H1 (cell line): Measurements from ENCODE around the gene ASTN1. TPM values are rescaled to one million over a fixed set of nuclear protein-coding genes. Genes with fewer than 3 reads are reported as not detected.

ENCODE experiments used
- CTCF ChIA-PET: fragments of 300-600 bp; sonication (Branson Sonifier 250); formaldehyde crosslinking; loops from one replicate; lab custom pipeline; 2021; ENCODE audit not compliant: partially characterized antibody; lab: Charles Lee
- POLR2A ChIA-PET: fragments of 300-600 bp; sonication (Branson Sonifier 250); formaldehyde crosslinking; loops from one replicate; lab custom pipeline; 2021; ENCODE audit warnings: inconsistent platforms; ENCODE audit not compliant: partially characterized antibody; lab: Charles Lee
- DNase-seq, 2 experiments: peaks; one replicate each; pipeline versions ENCODE4 v3.0.0 to v3.0.0-alpha.2; 2010 to 2022; ENCODE audit warnings: low spot score in 2 of 2, low read depth in 1 of 2, mixed read lengths in 1 of 2
- FAIRE-seq: peaks from 2 replicates; lab custom pipeline; 2011; peaks lifted over from hg19 to GRCh38; lab: Jason Lieb, UNC
- H2AFZ ChIP-seq: 2 replicates; pipeline ENCODE4 v1.8.1; 2012; ENCODE audit warnings: low read length, inconsistent platforms
- H2AK5ac ChIP-seq: 2 replicates; pipeline ENCODE4 v1.6.1; 2013; ENCODE audit warnings: low read depth, low read length
- H2BK120ac ChIP-seq: replicated peaks from 2 replicates; pipeline ENCODE3; 2013; ENCODE audit warnings: low read depth, low read length, inconsistent platforms
- H2BK12ac ChIP-seq: 2 replicates; pipeline ENCODE4 v1.6.1; 2013; ENCODE audit warnings: low read depth, low read length
- H2BK15ac ChIP-seq: 2 replicates; pipeline ENCODE4 v1.6.1; 2013; ENCODE audit warnings: low read length
- H2BK20ac ChIP-seq: 2 replicates; pipeline ENCODE4 v1.6.1; 2013; ENCODE audit warnings: low read length
- H2BK5ac ChIP-seq: 2 replicates; pipeline ENCODE4 v1.6.1; 2013; ENCODE audit warnings: low read depth, low read length
- H3K14ac ChIP-seq: 2 replicates; pipeline ENCODE4 v1.6.1; 2013; ENCODE audit warnings: inconsistent platforms; ENCODE audit not compliant: insufficient read length
- H3K18ac ChIP-seq: 2 replicates; pipeline ENCODE4 v1.6.1; 2013; ENCODE audit warnings: low read length; ENCODE audit errors: extremely low read depth
- H3K23ac ChIP-seq: 2 replicates; pipeline ENCODE4 v1.6.1; 2013; ENCODE audit warnings: inconsistent platforms; ENCODE audit not compliant: insufficient read length
- H3K23me2 ChIP-seq: 2 replicates; pipeline ENCODE4 v1.6.1; 2013; ENCODE audit warnings: low read depth, low read length
- H3K27ac ChIP-seq: 2 replicates; pipeline ENCODE4 v1.6.1; 2011; ENCODE audit warnings: low read depth, low read length, inconsistent platforms
- H3K27me3 ChIP-seq, 4 experiments: replicated peaks in 1 of 4; 1 replicate in 1 of 4; 2 replicates in 3 of 4; pipeline versions ENCODE4 v1.6.1 to v1.8.1; 2011 to 2013; ENCODE audit warnings: low read length in 3 of 4, mild to moderate bottlenecking in 3 of 4, inconsistent platforms in 2 of 4, mixed read lengths in 2 of 4, moderate library complexity in 1 of 4; ENCODE audit not compliant: control insufficient read depth in 3 of 4, insufficient read depth in 3 of 4; ENCODE audit errors: extremely low read depth in 1 of 4
- H3K36me3 ChIP-seq, 4 experiments: 2 replicates each; pipeline versions ENCODE4 v1.6.1 to v1.8.1; 2011 to 2013; ENCODE audit warnings: mild to moderate bottlenecking in 4 of 4, low read length in 3 of 4, moderate library complexity in 2 of 4, control low read depth in 1 of 4, inconsistent platforms in 1 of 4; ENCODE audit not compliant: insufficient read depth in 4 of 4, control insufficient read depth in 2 of 4
- H3K4ac ChIP-seq: replicated peaks from 2 replicates; pipeline ENCODE3; 2013; ENCODE audit warnings: low read length, low read depth, mixed read lengths, inconsistent platforms; ENCODE audit not compliant: insufficient read length
- H3K4me1 ChIP-seq, 4 experiments: replicated peaks in 1 of 4; 1 replicate in 1 of 4; 2 replicates in 3 of 4; pipeline versions ENCODE4 v1.6.1 to v1.8.1; 2011 to 2013; ENCODE audit warnings: low read length in 3 of 4, inconsistent platforms in 2 of 4, mixed read lengths in 1 of 4; ENCODE audit not compliant: insufficient read depth in 4 of 4, control insufficient read depth in 3 of 4
- H3K4me2 ChIP-seq, 2 experiments: 2 replicates each; pipeline versions ENCODE4 v1.6.1 to v1.8.1; 2011 to 2013; ENCODE audit warnings: low read depth in 2 of 2, low read length in 2 of 2, control low read depth in 1 of 2, inconsistent platforms in 1 of 2, mild to moderate bottlenecking in 1 of 2; ENCODE audit not compliant: insufficient read depth in 1 of 2
- H3K4me3 ChIP-seq, 4 experiments: fragments of 200-600, 300-600 bp in 1 of 4; sonication (generic), shearing (Covaris generic), sonication (Bioruptor Twin) in 1 of 4; 2 replicates each; pipeline versions ENCODE4 v1.5.1 to v1.8.1; 2011 to 2016; ENCODE audit warnings: low read length in 4 of 4, low read depth in 3 of 4, control low read depth in 2 of 4, inconsistent platforms in 2 of 4, mild to moderate bottlenecking in 2 of 4, mixed read lengths in 1 of 4, moderate library complexity in 1 of 4; ENCODE audit not compliant: insufficient read depth in 2 of 4; ENCODE audit errors: extremely low read depth in 1 of 4
- H3K56ac ChIP-seq: replicated peaks from 2 replicates; pipeline ENCODE3; 2013; ENCODE audit warnings: low read depth, mild to moderate bottlenecking, mixed read lengths, low read length, inconsistent platforms; ENCODE audit not compliant: insufficient read length
- H3K79me1 ChIP-seq: 2 replicates; pipeline ENCODE4 v1.6.1; 2013; ENCODE audit warnings: low read depth, low read length, control low read depth
- H3K79me2 ChIP-seq, 2 experiments: 2 replicates each; pipeline versions ENCODE4 v1.6.1 to v1.8.1; 2012 to 2013; ENCODE audit warnings: low read length in 2 of 2, mild to moderate bottlenecking in 2 of 2, inconsistent platforms in 1 of 2; ENCODE audit not compliant: insufficient read depth in 2 of 2, control insufficient read depth in 1 of 2
- H3K9ac ChIP-seq, 4 experiments: replicated peaks in 1 of 4; 1 replicate in 1 of 4; 2 replicates in 3 of 4; pipeline versions ENCODE4 v1.6.1 to v1.8.1; 2011 to 2013; ENCODE audit warnings: low read depth in 3 of 4, low read length in 3 of 4, control low read depth in 2 of 4, mild to moderate bottlenecking in 2 of 4, moderate library complexity in 2 of 4, inconsistent platforms in 1 of 4; ENCODE audit errors: extremely low read depth in 1 of 4
- H3K9me3 ChIP-seq, 2 experiments: 2 replicates each; pipeline versions ENCODE4 v1.6.1 to v1.8.1; 2012 to 2013; ENCODE audit warnings: mild to moderate bottlenecking in 2 of 2, moderate library complexity in 2 of 2, control low read depth in 1 of 2, inconsistent platforms in 1 of 2, low read depth in 1 of 2, low read length in 1 of 2, mixed read lengths in 1 of 2; ENCODE audit not compliant: insufficient read depth in 2 of 2
- H4K20me1 ChIP-seq, 2 experiments: replicated peaks in 1 of 2; 2 replicates each; pipeline versions ENCODE3 to v1.8.1; 2011 to 2013; ENCODE audit warnings: inconsistent platforms in 2 of 2, low read length in 2 of 2, mild to moderate bottlenecking in 1 of 2; ENCODE audit not compliant: insufficient read depth in 2 of 2, control insufficient read depth in 1 of 2
- H4K5ac ChIP-seq: 2 replicates; pipeline ENCODE4 v1.6.1; 2013; ENCODE audit warnings: low read length, low read depth, mixed read lengths, inconsistent platforms; ENCODE audit not compliant: insufficient read length
- H4K8ac ChIP-seq: 2 replicates; pipeline ENCODE4 v1.8.0; 2013; ENCODE audit warnings: mild to moderate bottlenecking, moderate library complexity, low read length, inconsistent platforms; ENCODE audit not compliant: insufficient read depth; ENCODE audit errors: extremely low read depth
- H4K91ac ChIP-seq: replicated peaks from 2 replicates; pipeline ENCODE3; 2013; ENCODE audit warnings: low read length, mixed read lengths, inconsistent platforms; ENCODE audit not compliant: insufficient read length
- ASH2L ChIP-seq: fragments of 200-600, 300-600 bp; sonication (generic); IDR thresholded peaks from one replicate; pipeline ENCODE4 v1.7.1; 2017; ENCODE audit warnings: low read length
- BRCA1 ChIP-seq: IDR thresholded peaks from 2 replicates; pipeline ENCODE4 v1.6.1; 2012; ENCODE audit warnings: low read depth, low read length, improper control_type of control experiment
- EGR1 ChIP-seq: IDR thresholded peaks from 2 replicates; pipeline ENCODE4 v1.6.1; 2011; ENCODE audit warnings: low read depth, low read length, borderline replicate concordance
- JUN ChIP-seq: IDR thresholded peaks from 2 replicates; pipeline ENCODE4 v1.6.1; 2011; ENCODE audit warnings: low read depth, mild to moderate bottlenecking, improper control_type of control experiment, low read length
- KDM4A ChIP-seq: IDR thresholded peaks from one replicate; pipeline ENCODE4 v1.7.1; 2012; ENCODE audit warnings: low read depth, mild to moderate bottlenecking, moderate library complexity, low read length, inconsistent platforms; ENCODE audit not compliant: severe bottlenecking
- PHF8 ChIP-seq: fragments of 200-600 bp; sonication (generic); conservative IDR thresholded peaks from 2 replicates; pipeline ENCODE4 v1.7.1; 2012; ENCODE audit warnings: low read depth, mild to moderate bottlenecking, inconsistent platforms, low read length, moderate library complexity
- RNF2 ChIP-seq: fragments of 200-900, 300-1000 bp; sonication (generic); IDR thresholded peaks from 2 replicates; pipeline ENCODE4 v1.7.1; 2016; ENCODE audit warnings: borderline replicate concordance, low read depth, mild to moderate bottlenecking, antibody characterized with exemption, low read length; ENCODE audit not compliant: poor library complexity, severe bottlenecking; ENCODE audit errors: missing control alignments
- RXRA ChIP-seq: IDR thresholded peaks from 2 replicates; pipeline ENCODE4 v1.6.1; 2011; ENCODE audit warnings: low read depth, mild to moderate bottlenecking, low read length, moderate library complexity; ENCODE audit not compliant: insufficient read depth
- SUZ12 ChIP-seq: fragments of 200-600 bp; sonication (generic); IDR thresholded peaks from 2 replicates; pipeline ENCODE4 v1.6.1; 2012; ENCODE audit warnings: mild to moderate bottlenecking, inconsistent platforms, low read length, moderate library complexity, mixed read lengths
- TCF12 ChIP-seq: IDR thresholded peaks from 2 replicates; pipeline ENCODE4 v1.6.1; 2011; ENCODE audit warnings: low read depth, mild to moderate bottlenecking, low read length
- WGBS, 2 experiments: shearing (Covaris generic) in 1 of 2; methylation state at CpG; one replicate each; pipeline versions ENCODE4 v1.1.6 to v1.1.7; 2013 to 2015; ENCODE audit warnings: low lambda C conversion rate in 2 of 2, mixed read lengths in 2 of 2, inconsistent platforms in 1 of 2, low coverage in 1 of 2, missing lambda C conversion rate in 1 of 2; ENCODE audit not compliant: insufficient replicate concordance in 2 of 2, insufficient coverage in 1 of 2, insufficient read length in 1 of 2; ENCODE audit errors: extremely low coverage in 1 of 2, missing lambda C conversion rate in 1 of 2; 5-methylcytosine and 5-hydroxymethylcytosine counted together
- polyA plus RNA-seq, 7 experiments: library from polyadenylated mRNA; depleted of rRNA in 3 of 7; stranded (reverse) in 5 of 7; unstranded in 2 of 7; fragments of >200 nt in 5 of 7; fragments of 200-250 nt in 2 of 7; gene quantifications; 1 replicate in 5 of 7; 2 replicates in 1 of 7; 4 replicates in 1 of 7; pipeline versions ENCODE4 v1.2.1 to v1.2.3, GENCODE V29; 2011 to 2013; ENCODE audit warnings: missing spikeins in 2 of 7, mixed read lengths in 2 of 7
- total RNA-seq: library from RNA; stranded (reverse); fragmentation: NEBNext Ultra II Directional; extraction: Animal tissue kit (Norgen Biotek cat#: 25700); gene quantifications from 2 replicates; pipeline ENCODE4 v1.2.1, GENCODE V29; 2021

ASTN1 gene
- total and polyA plus RNA-seq, 2 of the 8 experiments (the other 6 are each of a cell fraction or from before 2014, with no cell fraction given), result 2.9 to 4.1 TPM

DNA sequence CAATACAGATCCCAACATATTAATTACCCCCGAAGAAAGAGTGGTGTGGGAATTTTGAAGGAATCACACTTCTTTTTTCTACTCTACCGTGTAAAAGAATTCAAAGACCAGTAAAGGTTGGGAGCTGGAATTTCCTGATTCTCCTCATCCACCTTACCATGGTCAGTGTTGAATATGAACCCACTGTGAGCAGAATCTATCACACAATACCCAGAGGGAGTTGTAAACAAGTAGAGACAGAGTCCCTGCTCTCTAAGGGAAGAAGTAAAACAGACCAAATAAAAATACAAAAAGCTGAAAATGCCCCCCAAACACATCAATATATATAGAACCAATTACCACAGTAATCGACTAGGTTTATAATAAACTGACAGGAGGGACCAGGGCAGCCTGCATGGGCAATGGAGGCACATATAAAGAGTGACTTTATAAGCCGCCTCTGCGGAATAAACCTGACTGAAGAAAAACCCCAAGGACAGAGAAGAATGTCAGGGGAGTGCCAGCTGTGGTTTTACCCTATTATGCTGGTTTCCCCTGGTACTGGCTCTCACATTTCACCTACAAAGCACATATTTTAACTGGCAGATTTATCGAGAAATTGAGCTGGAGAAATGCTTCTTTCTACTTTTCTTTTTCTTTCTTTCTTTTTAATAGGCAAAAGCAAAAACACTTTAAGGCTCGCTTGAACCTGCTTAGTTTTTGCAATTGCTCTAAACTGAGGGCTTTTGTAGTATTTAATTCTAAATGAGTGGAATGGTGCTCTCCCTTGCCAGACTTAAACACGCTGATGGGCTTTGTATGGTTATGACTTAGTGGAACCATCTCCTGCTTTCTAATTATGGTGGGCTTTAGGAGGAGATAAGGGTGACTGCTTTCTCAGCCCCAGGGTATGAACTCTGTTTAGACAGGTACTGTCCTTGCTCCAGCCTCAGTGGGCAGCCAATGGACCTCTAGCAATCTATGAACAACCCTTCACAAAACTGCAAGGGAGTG is 244.8 kb downstream of the ASTN1 start:
- H3K36me3 ChIP-seq, result no peaks in the 10 kb centered on the region
- no peaks in the 10 kb centered on the region for H3K27me3 ChIP-seq
- H2BK12ac ChIP-seq, result no peak overlapping the region
- no peak overlapping the region for H2BK15ac ChIP-seq
- H3K4me2 ChIP-seq, result no peak overlapping the region
- 91% methylated on average over 8 of the region's 8 CpGs; no CpG with 5 or more reads in 1 of the 2 experiments for WGBS, 2 experiments
- H3K14ac ChIP-seq, result no peak overlapping the region
- H2BK20ac ChIP-seq, result no peak overlapping the region
- no peak overlapping the region for H3K9ac ChIP-seq
- POLR2A ChIA-PET, result interaction anchor here (1.0 kb wide), 1 partner anchor 19 kb away, joined by 3 read pairs; no protein-coding TSS in a partner anchor
- no peak overlapping the region for H3K4me3 ChIP-seq
- H2AFZ ChIP-seq, result no peak overlapping the region
- no peak for FAIRE-seq
- no peak overlapping the region for H4K8ac ChIP-seq
- no peak overlapping the region for H3K56ac ChIP-seq
- no peaks in the 10 kb centered on the region for H4K20me1 ChIP-seq
- no peak overlapping the region for H3K18ac ChIP-seq
- no peaks in the 10 kb centered on the region for H3K23me2 ChIP-seq
- no peak overlapping the region for H2BK120ac ChIP-seq
- no peak overlapping the region for H2AK5ac ChIP-seq
- H4K5ac ChIP-seq, result no peak overlapping the region
- DNase-seq, result no peak
- no peak overlapping the region for H3K4ac ChIP-seq
- no peak overlapping the region for H3K27ac ChIP-seq
- no peaks in the 10 kb centered on the region for H3K79me1 ChIP-seq
- H3K23ac ChIP-seq, result no peak overlapping the region
- H4K91ac ChIP-seq, result no peak overlapping the region
- no peak overlapping the region for H2BK5ac ChIP-seq
- CTCF ChIA-PET, result interaction anchor here (0.8 kb wide), 1 partner anchor 77 kb away, joined by 3 read pairs; no protein-coding TSS in a partner anchor
- no peaks in the 10 kb centered on the region for H3K9me3 ChIP-seq
- H3K4me1 ChIP-seq, result no peaks in the 10 kb centered on the region
- H3K79me2 ChIP-seq, result no peaks in the 10 kb centered on the region
- TF ChIP-seq PHF8 (no peak), BRCA1 (no peak), RNF2 (no peak), KDM4A (no peak), EGR1 (no peak), ASH2L (no peak), JUN (no peak), SUZ12 (no peak), TCF12 (no peak), RXRA (no peak)
